Left lobe of liver (tissue), 2 donors: ENCODE measurements around the gene CMC1. TPM values are rescaled to one million over a fixed set of nuclear protein-coding genes. Genes with fewer than 3 reads are reported as not detected.
"Not testable (repeated sequence)": the region's sequence is repeated elsewhere in the genome, so short reads cannot be mapped to it uniquely, and the experiment has no call there.

Experiments used
- ATAC-seq: fragments of 200-7000 bp; cut with Tn5 transposase; one replicate; pipeline ENCODE4 v1.9.1; 2020; ENCODE audit warnings: mild to moderate bottlenecking, moderate library complexity
- DNase-seq: peaks from one replicate; pipeline ENCODE4 v3.0.0-alpha.2; 2020; ENCODE audit warnings: low spot score
- total RNA-seq: library from RNA; stranded (reverse); gene quantifications from one replicate; pipeline ENCODE4 v1.2.1, GENCODE V29; 2021
- donor health status: DM: no; HTN: no; CAD: no; lungs with moderate emphysema.
- donor health status: DM: no; HTN: yes; CAD: no.

The CMC1 gene
- 12.4 TPM for total RNA-seq

DNA sequence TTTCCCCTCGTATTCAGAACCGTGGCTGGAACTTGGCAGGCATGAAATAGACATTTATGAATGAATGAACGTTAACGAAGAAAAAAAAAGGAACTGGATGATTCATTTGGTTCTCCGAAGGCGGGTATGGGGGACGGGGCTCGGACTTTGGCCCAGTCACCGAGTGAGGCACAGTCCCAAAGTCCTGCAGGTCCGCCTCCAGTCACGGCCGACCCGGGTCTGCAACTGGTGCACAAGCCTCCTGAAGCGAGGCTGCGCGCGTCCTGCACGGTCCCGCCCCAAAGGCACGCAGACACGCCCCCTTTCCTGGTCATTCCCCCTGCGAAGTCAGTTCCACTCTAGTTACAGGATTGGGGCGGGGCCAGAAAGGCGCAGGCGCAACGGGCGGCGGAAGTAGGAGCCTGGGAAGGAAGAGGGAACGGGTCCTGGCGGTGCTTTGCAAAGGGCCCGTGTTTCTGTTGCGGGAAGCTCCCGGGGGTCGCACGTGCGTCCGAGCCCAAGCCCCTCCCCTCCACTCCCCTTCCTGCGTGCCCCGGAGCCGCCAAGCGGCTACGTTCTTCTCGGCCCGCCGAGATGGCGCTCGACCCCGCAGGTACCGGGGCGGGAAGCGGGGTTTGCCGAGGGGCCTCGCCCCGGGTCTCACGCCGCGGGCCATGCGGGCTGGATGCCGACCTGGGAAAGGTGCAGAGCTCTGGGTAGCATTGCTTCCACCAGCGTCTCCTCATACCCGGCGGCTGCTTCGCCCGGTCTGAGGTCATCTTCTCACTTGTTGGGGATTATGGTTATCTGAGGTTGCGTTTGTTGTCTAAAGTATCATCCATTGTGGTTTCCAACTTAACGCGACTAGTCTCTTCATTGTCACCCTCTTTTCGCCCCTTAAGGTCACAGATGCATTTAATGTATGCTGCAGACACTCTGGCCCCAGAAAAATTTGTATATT, at the start of gene CMC1:
Gene CMC1 (plus strand): TSS at position 399 of the 940 bp plus-strand sequence. CDS start 175 bp downstream, at position 574.
- DNase-seq (peak; percentile 99), ATAC-seq (peak; percentile 98)

DNA sequence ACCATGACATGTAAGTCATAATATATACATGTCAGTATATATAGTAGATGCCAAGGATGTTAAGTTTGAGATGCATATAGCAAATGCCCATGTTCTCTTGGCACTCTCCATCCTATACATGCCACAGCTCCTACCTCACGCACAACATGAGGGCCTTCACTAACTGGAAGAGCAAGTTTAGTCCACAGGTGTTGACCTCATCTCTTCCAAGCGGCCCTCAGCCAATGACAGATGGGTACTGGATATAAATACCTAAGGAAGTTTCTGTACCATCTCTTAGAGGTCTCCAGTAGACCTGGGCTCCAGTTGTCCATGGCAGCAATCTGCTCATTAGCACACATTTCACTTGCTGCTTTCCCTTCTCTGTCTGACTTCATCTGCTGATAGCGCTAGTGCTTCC, 43.3 kb upstream of the CMC1 start:
- no peak for DNase-seq
- no peak for ATAC-seq

DNA sequence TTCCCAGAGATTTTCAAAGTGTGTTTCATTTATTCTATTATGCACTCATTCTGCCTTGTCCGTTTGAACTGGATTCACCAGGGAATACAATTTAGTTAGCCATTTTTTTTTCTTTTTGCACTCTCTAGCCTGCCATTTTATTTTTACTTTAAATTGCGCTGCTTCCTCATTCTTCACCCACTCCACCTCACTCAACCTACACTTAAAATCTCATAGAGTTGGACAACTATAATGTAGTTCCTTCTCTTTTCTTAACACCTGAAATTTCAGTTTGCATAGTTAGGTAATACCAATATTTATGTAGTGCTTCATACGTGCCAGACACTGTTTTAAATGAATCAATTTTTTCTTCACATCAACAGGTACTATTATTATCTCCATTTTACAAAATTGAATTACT, 42.4 kb upstream of the CMC1 start:
- ATAC-seq, result no peak
- no peak for DNase-seq

DNA sequence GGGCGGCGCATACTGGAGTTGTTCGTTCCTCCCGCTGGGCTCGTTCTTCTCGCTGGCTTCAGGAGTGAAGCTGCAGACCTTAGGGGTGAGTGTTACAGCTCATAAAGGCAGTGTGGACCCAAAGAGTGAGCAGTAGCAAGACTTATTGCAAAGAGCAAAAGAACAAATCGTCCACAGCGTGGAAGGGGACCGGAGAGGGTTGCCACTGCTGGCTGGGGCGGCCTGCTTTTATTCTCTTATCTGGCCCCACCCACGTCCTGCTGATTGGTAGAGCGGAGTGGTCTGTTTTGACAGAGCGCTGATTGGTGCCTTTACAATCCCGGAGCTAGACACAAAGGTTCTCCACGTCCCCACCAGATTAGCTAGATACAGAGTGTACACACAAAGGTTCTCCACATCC, 41.8 kb upstream of the CMC1 start:
- not testable (repeated sequence) for ATAC-seq, DNase-seq

DNA sequence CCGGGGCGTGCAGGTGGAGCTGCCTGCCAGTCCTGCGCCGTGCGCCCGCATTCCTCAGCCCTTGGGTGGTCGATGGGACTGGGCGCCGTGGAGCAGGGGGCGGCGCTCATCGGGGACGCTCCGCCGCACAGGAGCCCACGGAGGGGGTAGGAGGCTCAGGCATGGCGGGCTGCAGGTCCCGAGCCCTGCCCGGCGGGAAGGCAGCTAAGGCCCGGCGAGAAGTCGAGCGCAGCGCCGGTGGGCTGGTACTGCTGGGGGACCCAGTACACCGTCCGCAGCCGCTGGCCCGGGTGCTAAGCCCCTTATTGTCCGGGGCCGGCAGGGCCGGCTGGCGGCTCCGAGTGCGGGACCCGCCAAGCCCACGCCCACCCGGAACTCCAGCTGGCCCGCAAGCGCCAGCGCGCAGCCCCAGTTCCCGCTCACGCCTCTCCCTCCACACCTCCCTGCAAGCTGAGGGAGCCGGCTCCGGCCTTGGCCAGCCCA, 41.0 kb upstream of the CMC1 start:
- not testable (repeated sequence) for DNase-seq, ATAC-seq

DNA sequence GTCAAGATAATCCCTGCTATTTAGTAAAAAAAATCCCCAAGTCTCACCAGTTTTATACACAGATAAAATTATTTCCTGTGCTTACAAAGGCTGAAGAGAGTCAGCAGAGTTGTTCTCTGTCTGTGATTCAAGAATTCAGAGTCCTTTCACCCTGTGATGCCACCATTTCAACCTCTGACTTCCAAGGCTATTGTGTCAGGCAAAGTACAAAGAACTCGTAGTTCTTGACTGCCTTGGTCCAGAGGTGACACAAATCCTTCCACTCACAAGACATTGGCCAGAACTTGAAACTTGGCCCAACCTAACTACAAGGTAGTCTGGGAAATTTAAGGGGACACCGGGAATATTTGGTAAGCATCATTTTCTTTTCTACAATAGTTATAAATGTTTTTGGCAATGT, 34.9 kb upstream of the CMC1 start:
- DNase-seq, result no peak

DNA sequence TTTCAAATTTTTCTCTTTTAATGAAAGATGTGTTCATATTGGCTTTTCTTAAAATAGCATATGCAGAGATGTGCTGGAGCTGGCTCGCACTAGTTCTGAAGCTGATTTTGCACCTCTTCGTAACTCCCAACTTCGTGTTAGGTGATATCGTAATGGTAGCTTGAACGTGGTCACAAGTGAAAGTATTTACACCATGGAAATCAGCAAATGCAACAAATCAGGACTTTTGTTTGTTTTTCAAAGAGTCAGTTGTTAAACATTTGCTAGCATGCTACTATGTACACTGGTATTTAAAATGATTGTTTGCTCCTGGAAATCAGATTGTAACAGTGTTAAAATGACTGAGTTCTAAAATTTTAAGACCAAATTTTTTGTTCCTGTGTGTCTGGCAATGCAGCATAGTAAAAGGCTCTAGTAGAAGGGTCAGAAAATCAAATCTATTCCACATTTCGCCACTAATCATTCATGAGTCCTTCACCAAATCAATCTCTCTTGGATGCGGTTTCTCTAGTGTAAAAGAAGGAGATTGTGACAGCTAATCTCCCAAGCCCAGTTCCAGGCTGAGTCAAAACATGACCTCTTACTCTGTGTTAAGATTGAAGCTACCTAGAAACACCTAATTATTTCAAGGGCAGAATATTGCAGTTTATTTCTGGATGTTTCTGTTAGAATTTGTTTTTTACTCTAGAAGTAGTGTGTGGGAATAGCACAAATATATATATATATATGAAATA, 34.3 kb upstream of the CMC1 start:
- peak; percentile 88 for ATAC-seq
- no peak for DNase-seq

More for the DNA sequence above, 34.9 kb upstream of the CMC1 start:
- peak; percentile 71 for ATAC-seq

DNA sequence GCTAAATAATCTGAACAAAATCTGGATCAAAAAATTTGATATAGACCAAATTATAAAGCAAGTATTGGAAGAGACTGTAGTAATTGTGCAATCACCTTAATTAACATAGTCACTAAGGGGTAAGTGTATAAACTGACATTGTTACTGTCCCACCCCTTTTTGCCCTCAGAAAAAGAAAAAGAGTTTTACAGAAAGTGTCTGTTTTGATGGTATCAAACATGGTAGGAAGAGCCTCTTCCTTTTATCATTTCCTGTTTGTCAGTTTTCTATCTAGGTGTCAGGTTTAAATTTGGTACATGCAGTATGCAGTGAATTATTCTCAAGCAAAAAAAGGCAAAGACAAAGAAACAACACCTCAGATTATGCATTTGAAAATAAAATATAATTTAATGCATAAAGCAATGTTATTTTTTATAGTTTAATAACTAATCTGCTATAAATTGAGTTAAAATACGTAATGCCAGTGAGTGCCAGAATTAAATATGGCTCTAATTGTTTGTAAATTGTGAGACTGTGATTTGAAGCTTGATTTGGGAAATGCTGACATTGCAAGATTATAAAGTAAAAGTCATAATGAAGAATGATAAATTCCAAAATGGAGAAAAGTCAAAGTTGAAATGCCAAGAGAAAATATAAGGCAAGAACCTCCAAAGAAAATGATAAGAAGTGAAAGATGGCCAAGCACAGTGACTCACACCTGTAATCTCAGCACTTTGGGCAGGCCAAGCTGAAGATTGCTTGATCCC, 30.3 kb upstream of the CMC1 start:
- no peak for ATAC-seq

GRCh38 chr3:28212681-28213080, 28.7 kb upstream of the CMC1 start:
- DNase-seq (no peak), ATAC-seq (no peak)

More for the DNA sequence above, 30.3 kb upstream of the CMC1 start:
- DNase-seq, result no peak

- ATAC-seq (no peak), DNase-seq (no peak)
Measured at GRCh38 chr3:28215407-28215806, 26.0 kb upstream of the CMC1 start.

DNA sequence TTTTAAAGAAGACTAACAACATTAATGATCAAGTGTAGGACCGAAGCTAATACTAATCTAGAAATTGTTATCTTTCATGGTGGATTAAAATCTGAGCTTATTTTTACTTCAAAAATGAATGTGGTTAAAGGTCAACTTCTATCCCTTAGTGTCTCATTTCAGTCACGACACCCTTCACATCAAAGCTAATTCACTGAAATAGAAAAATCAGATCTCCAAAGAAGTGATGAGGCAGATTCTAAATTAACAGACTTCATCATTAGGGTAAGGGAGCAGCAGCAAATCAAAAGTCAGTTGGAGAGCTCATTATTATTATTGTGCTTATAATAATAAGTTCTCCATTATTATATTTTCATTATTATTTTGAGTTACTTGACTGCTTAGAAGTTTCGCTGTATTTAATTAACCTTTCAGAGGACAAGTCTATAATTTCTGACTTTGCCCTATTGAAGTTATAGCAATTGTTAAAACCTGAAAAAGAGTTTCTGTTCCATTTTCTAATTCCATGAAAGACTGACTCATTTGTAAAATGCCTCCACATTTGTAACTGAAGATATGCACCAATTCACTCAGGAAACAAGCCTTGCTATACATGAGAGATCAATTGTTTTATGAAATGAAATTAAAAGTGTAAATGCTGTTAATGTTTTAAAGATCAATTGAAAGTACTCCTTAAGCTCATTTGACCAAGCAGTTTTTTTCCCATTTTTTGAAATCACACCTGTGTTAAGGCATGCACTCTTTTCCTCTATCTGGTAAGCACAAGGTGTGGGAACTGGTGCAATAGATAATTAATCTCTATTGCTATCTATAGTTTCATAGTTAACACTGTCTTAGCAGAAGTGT, 23.1 kb upstream of the CMC1 start:
- DNase-seq, result no peak
- ATAC-seq, result no peak

GRCh38 chr3:28218917-28219198, 22.6 kb upstream of the CMC1 start:
- ATAC-seq (no peak), DNase-seq (no peak)

DNA sequence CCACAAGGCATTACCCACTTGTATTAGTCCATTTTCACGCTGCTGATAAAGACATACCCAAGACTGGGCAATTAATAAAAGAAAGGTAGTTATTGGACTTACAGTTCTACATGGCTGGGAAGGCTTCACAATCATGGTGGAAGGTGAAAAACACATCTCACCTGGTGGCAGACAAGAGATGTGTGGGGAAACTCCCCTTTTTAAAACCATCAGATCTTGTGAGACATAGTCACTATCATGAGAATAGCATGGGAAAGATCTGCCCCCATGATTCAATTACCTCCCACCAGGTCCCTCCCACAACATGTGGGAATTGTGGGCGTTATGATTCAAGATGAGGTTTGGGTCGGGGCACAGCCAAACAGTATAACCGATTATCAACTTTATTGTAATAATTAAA, 17.0 kb upstream of the CMC1 start:
- no peak for ATAC-seq
- no peak for DNase-seq

GRCh38 chr3:28226020-28226419, 15.4 kb upstream of the CMC1 start:
- ATAC-seq, result no peak

DNA sequence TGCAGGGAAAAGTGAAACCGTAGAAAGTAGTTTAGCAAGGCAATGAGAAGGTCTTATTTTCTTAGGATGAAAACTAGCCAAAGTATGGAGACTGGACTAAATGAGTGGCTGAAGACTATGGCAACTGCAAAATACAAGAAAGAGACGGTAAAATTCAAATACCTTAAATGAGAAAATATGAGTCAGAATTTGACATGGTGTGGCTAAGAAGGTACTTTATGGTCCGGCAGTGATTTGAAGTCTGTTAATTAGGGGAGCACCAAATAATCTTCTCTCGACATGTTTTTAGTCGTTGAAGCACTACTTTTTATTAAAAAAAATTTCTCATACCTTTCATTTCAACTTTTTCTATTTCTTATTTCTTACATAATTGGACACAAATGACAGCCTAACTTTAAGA, 12.8 kb upstream of the CMC1 start:
- no peak for DNase-seq
- no peak for ATAC-seq

More at GRCh38 chr3:28226020-28226419, 15.4 kb upstream of the CMC1 start:
- DNase-seq, result no peak

- ATAC-seq (no peak), DNase-seq (no peak)
Measured at GRCh38 chr3:28232659-28233058, 8.8 kb upstream of the CMC1 start.

- DNase-seq (no peak), ATAC-seq (no peak)
Measured at GRCh38 chr3:28234454-28234853, 7.0 kb upstream of the CMC1 start.

- ATAC-seq, result no peak
- DNase-seq, result no peak
Measured at GRCh38 chr3:28239108-28239507, 2.3 kb upstream of the CMC1 start.

DNA sequence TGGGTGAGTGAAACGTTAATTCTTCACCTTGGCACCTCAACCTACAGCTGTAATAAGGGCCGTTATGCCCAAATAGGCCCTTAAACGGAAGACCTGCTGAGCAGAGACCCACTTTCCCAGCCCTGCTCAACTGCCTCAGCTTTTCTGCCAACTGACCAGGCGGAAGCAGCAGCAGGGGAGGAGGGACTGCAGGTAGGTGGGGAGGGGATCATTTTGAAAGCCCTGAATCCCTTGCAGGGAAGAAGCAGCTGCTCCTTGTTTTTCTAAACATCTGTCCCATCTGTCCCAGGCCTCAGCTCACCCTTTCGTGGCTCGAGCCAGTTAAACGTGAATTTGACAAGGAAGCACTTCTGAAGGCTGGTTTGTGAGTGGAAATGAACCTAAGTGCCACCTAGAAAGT, 978 bp upstream of the CMC1 start:
- ATAC-seq (no peak), DNase-seq (no peak)

- ATAC-seq, result no peak
- no peak for DNase-seq
Measured at GRCh38 chr3:28242519-28242918, 1.1 kb downstream of the CMC1 start.
